NK-92 treated with Interleukin-12 subunit alpha and Interleukin-12 subunit beta, amount 100 ng/mL, for 24 hours (cell line): ENCODE measurements around the gene AGBL1.

ENCODE experiments used
- DNase-seq: peaks from one replicate; lab custom pipeline; 2025; lab: John Stamatoyannopoulos, UW

The AGBL1 gene

DNA sequence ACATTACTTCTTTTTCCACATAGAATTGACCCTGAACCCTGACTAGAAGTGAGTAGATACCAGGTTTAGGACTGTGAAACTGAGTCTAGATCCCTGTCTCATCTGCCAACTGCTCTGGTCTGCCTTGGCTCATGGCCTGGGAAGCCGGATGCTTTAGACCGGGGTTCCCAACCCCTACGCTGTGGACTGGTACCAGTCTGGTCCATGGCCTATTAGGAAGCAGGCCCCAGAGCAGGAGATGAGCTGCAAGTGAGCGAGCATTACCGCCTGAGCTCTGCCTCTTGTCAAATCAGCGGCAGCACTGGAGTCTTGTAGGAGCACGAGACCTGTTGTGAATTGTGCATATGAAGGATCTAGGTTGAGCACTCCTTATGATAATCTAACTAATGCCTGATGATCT lies 734.2 kb downstream of the AGBL1 start:
- DNase-seq: no peak

DNA sequence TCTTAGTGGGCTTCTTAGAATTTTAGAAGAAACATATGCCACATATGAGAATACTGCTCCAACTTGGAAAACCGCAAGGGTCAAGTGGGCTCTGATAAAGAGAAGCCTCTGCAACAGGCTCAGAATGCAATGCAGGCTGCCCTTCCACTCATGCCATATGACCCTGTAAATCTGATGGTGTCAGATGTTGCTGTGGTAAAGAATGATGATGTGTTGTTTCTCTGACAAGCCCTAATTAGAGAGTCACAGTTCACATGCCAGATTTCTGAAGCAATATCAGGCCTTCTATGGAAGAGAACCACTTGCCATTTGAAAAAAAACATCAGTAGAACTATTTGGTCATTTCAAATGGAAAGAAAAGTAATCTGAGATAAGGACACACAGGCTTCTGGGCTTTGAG lies 749.6 kb downstream of the AGBL1 start:
- no peak for DNase-seq

DNA sequence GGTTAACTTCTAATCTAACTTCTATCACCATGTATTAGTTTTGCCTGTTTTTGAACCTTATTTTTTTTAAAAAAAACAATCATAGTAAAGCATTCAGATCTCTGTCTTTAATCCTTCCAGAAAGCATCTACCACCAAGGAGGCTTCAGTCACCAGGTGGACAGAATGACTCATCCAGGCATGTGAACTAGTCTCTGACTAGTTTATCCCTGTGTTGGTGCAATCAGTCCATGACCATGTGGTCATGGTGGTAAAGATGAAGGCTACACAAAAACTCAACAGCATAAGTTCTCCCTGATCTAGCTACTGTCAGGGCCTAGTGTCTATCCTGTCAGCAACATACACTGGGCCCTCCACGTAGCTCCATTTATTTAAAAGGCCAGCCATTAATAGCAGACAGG lies 750.6 kb downstream of the AGBL1 start:
- no peak for DNase-seq

DNA sequence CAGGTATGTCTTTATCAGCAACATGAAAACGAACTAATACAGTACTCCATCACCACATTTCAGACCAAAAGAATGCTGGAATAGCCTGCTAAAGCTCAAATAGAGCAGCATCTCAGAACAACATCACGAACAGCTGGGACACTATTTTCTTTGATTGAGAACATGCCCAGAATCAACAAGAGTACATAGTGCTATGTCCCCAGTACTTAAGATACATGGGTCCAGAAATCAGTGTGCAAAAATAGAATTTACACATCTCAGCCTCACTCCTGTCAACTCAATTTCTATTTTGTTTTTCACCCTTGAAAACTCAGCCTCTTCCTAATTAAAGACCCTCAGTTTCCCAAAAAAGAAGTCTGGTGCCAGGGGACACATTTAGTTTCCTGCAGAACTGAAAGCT lies 753.9 kb downstream of the AGBL1 start:
- no peak for DNase-seq

DNA sequence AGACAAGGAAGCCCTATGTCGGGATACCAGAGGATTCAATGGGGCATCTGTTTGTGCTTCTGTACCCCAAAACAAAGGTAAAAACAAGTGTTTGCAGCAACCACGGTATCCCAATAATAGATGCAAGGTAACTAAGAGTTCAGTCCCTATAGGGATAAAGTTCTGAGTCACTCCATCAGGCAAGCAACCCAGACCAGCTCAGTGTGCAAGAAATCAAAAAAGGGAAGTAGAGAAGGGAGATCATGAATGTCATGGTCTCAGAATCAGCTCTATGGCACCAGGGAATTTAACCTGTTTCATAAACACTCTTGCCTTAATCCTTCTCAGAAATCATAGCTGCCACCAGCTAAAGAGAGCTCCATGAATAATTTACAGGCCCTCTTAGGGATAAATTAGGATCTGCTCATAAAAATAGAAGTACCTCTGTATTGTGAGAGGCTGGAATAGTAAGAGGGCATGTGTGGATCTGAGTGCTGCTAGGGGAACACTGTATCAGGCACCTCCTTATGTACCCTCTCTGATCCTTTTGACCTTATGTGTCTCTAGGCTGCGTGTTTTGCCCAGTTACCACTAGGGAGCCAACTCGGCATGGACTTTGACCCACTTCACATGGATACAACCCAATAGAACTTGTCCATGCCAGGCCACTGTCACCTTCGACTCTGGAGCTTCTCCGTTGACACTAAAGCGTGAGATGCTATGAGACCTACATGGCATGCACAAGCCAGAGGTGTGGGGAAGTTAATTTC lies 754.6 kb downstream of the AGBL1 start:
- DNase-seq: no peak

DNA sequence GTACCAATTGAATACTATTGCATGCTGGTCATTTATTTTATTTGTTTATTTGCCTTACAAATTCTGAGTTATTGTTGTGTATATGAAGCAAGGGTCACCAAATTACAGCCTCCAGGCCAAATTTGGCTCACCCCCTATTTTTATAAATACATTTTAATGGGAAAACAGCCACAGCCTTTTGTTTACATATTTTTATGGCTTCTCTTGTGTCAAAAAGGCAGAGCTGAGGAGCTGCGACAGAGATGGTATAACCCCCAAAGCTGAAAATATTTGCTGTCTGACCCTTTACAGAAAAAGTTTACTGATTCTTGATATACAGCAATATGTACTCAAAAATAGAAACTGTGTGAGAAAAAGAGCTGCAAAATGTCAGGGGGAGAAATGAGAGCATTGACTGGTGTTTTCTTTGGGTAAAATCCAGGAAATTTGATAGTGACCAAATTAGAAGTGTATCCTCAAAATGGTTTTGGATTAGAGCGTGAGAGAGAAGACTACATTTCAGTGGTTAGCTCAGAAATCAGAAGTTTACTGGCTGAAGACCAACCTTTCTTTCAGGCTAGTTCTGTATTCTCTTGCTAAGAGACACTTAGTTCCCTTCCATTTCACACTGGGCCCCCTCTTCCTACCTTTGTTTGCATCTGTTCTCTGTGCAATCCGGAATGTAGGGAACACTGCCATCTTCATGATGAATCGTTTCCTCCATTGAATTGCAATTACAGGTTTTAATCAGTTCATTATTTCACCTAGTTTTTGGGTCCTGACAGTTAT lies 757.8 kb downstream of the AGBL1 start:
- DNase-seq: no peak

DNA sequence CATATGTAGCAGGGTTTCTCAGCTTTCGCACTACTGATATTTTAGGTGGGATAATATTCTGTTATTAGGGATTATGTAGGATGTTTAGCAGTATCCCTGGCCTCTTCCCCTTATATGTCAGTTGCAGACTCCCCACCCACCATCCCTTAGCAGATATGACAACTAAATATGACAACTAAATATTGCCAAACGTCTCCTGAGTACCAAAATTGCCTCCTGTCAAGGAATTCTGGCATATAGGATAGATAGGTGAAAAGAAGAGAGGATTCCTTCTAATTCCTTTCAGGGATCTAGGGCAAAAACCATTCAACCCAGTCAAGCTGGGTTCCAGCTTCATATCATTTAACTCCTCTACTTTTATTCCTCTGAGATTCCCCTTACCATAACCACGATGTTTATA lies 759.8 kb downstream of the AGBL1 start:
- DNase-seq: no peak

DNA sequence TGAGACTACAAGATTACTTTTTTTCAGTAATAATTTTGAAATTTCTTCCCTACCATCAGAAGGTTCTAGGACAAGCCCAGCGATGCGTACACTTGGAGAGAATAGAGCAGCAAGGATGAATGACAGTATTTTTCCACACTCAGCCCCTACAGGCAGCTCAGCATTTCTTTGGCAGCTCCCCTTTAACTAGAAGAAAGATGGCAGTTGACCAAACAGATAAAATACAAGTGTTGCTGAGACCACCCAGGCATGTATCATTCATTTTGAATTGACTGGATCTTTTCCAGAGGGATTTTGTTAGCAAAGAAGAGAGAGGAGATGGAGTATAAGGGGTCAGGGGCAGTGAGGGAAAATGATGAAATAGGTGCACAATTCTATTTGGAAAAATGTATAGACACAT lies 761.3 kb downstream of the AGBL1 start:
- no peak for DNase-seq

DNA sequence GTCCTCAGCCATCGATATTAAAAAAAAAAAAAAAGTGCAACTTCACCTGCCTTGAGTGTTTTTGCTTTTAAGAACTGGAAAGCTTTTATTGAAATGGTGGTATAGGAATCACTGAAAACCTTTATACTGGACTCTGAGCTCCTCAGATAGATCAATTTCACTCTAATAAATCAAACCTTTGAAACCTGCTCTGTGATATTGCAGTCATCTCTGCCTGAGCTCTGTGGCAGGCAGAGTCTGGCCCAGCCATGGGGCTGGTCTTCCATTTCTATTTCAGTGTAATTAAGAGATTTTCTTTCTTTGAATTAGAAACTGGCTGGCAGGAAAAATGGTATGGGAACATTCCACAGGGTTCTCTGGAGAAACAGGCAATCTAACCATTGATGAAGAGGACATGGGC lies 762.5 kb downstream of the AGBL1 start:
- no peak for DNase-seq

DNA sequence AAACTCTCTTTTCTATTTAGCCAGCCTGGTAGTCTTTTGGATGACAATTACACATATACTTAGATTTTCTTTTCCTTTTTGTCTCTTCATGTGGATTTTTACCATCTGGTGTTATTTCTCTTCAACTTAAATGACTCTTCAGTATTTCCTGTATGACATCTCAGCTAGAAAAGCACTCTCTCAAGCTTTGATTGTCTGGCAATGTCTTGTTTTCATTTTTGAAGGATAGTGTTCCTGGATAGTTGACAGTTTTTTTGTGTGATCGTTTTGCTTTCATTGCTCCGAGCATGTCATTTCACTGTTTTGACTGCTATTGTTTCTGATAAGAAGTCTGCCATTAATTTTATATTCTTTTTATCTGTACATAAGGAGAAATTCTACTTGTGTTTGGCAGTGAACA lies 766.4 kb downstream of the AGBL1 start:
- DNase-seq: no peak

DNA sequence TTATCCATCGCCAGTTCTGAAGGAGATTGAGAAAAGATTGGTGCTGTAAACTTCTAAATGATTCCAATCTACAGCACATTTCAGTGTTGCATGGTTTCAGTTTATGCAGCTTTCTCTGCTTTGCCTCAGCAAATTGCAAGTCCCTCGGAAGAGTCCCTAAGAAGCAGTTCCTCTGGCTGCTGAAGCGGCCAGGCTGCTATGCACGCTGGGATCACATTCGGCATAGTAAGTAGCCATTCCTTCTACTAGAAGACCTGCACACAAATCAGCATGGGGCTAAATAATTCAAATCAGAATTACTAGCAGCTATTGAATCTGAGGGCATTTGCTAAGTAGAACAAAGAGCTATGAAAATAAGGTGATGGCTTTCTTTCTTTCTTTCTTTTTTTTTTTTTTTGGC lies 769.5 kb downstream of the AGBL1 start:
- DNase-seq: no peak

DNA sequence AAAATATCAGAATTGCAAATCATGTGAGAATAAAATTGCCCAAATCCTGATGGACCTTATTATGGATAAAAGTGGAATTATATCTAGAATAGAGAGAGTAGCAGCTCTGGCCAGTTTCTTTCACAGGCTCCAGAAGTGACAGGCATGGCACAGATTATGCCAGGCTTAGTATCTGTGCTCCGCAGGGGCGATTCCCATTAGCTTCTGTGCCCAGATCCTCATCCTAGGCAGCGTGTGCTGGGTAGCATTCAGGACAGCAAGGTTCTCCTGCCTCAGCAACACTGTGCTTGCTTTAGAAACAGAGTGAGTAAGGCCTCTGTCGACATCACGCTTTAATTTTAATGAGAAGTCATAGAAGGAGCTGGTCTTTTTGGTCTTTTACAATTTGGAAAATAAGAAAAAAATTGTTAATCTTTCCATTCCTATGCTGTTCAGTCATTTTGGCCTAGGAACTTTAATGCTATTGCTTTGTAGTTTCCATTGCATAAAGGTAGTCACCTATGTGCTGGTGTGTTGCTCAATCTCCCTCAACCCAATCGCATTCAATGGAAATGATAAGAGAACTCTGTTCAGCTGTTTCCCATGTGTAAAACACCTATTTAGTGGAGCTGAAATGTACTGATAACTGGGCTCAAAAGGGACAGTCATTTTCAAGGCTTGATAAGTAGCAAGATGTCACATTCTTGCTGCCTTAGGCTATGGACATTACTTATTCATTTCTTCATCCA lies 770.1 kb downstream of the AGBL1 start:
- no peak for DNase-seq

DNA sequence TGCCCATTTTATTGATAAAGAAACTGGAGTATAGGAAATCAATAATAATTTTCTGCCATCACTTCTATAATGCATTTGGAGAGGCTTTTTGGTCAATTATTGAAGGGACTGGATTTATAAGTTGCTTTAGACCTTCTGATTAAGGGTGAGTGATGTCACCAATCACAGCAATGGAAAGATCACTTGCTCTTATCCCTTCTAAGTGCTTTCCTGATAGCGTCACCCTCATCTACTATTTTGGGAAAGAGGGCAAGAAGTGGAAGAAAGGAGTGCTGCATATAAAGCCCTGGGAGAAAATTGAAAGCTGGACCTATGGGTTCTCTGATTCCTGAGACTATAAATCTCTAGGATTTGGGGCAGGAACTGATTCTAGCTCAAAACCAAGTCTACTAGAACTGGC lies 771.3 kb downstream of the AGBL1 start:
- DNase-seq: no peak

DNA sequence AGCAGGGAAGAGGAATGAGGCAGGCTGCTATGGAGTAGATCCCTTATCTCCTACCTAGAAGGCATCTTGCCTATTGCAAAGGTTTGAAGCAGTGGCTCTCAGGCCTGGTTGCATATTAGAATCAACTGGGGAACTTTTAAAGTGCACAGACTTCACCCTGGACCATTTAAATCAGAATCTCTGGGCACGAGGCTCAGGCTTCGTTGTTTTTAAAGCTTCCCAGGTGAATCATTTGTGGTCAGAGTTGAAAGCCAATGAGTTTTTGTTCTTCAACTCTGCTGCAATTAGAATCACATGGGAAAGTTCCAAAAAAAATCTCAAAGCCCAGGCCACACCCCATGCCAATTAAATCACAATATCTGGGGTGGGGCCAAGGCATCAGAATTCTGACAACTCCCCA lies 773.1 kb downstream of the AGBL1 start:
- no peak for DNase-seq

DNA sequence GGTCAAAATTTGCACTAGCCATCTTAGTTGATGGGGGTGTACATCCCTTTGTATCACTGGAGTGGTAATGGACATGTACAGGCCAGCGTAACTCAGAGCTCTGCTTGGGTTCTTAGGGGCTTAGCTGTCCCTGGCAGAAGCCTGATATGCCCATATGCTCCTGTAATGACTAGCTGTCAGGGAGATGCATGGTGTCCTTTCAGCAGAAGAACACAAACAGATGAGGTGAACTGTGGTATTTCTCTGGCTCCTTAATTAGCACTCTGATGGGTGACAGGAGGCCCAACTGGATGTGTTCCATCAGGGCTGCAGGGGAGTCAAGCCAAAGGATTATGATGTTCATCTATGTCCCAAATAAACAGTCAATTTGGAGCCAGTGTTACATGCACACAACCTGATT lies 774.5 kb downstream of the AGBL1 start:
- no peak for DNase-seq

DNA sequence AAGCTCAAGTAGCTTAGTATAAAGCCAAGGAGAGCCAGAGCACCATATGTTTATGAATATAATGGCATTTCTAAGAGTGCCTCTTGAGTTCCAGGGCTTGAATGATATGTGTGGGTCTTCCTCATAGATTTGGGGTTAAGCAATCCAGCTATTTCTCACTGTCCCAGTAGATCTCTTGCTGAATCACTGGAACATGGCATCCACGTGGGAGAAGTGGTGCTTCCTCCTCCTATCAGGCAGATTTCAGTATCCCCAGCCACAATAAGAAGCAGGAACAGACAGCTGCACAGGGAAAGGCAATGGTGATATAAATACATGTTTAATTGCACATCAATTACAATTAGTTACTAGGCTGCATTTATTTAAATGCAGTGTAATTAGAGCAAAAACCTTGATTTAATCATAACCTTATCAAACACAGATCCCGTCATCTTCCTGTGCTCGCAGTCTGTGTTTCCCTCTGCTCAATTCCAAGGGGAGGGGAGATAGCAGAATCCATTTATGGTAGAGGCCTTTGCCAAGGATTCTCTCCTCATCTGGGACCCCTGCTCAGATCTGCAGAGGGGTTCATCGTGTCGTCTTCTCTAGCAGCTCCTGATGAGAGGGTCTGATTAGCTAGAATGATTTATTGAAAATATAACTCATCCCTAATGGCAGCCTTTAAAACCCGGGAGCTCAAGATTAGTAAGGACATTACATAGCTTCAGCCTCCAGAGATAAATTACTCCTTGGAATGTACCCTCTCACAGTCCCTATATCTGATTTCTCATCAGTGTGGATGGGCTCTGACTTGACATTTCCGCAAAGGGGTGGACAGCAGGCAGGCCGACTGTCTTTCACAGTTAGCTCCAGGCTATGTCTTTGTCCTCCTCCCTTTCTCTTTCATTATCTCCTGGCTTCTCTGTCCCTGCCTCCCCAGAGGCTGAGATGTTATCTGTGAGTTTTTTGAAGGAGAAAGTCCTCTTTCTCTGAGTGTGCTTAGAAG lies 775.9 kb downstream of the AGBL1 start:
- DNase-seq: no peak

DNA sequence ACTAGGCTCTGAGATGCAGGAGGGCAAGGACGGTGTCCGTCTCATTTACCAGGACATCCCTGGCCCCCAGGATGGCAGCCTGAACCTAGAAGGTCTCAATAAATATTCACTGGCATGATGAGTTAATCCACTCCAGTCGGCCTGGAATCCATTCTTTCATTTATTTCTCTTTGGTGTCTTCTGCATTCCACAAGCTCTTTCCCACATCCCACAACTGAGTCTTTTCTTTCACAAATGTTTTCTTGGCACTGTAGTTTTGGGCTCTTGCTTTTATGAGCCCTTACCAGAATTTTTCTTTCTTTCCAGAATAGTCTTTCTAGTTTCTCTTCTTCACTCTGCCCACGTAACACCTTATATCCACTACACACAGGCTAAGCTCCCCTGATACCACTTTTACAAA lies 778.0 kb downstream of the AGBL1 start:
- DNase-seq: no peak

DNA sequence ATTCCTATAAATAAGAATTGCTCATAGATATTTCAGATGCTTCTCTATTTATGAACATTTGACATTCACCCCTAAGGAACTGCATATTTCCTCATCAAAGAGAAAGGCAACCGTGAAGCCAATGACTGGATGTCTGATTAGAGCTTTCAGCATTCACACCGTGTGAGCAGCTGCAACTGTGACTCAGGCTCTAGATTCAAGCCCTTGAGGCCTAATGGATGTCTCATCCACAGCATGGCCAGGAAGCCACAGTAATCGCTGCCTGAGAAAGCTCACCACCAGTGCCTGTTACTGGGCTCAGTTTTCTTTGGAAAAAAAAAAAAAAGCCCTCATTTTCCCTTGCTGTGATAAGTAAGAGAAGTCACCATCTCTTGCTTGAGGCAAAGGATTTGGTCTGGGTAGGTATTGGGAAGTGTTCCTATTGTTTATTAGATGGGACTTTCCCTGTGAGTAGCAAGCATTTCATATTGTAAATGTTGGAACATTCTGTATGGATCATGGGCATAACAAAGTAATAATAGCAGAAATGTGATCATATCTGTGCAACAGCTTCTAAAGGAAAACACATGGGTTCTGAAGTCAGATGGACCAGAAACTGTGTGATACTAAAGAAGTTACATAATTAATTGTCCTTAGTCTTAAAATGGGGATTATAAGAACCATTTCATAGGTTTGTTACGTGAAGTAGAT lies 783.7 kb downstream of the AGBL1 start:
- no peak for DNase-seq

DNA sequence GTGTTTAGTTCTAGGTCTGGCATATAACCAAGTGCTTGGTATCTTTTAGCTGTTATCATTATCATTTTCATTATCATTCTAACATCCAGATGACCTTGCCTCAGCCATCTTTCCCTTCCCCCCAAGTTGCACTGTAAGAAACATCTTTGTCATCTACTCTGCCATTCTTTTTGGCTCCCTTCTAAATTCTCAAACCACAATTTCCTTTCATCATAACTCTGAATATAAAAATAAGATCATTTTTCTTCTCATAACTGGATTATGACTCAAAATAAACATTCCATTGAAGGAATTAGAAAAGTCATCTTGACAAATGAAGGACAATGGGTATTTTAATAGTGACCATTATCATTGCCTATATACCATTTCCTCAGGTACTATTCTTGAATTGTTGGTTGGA lies 786.2 kb downstream of the AGBL1 start:
- DNase-seq: no peak

DNA sequence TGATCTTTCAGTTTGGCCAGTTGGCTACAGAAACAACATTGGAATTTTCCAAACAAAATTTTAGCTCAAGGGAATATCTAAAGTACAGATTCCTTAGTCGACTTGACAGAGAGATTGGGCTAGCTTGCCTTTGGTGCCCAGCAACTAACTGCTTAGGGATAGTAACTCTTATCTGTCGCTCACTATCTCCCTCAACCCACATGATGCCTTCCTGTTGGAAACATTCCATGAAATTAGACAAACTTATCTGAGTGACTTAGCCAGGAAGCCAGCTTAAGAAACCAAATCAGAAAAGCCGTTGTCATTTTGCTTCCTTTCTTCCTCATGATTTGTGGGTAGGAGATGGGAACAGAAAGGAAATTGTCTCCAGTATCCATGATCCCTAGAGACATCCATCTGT lies 791.2 kb downstream of the AGBL1 start:
- no peak for DNase-seq

DNA sequence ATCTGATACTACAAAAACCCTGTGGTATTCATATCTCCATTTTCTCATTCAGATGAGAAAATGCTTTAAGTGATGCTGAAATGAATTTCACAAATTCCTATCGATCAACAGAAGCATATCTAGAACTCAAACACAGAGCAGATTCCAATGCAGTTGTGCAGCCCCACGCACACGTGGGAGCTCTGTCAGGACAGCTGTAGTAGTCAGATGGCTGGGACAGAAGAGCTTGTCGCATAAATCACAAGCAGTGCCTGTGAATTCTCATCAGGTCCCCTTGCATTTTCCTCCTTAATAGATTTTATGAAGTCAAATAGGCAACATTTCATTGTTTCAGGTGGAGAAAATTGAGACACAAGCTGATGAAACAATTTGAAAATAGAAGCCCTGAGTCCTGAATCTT lies 792.3 kb downstream of the AGBL1 start:
- no peak for DNase-seq
